Prostate gland (tissue), 2 donors: Measurements from ENCODE around the gene CNIH1.
A peak's percentile ranks its signal among the peaks of the same experiment; 100 is the strongest.

Experiments used
- POLR2A ChIP-seq: fragments of 450-650 bp; IDR thresholded peaks from one replicate; pipeline ENCODE4 v1.6.1; 2016; ENCODE audit warnings: antibody characterized with exemption, mild to moderate bottlenecking
- POLR2AphosphoS5 ChIP-seq: sonication (generic); formaldehyde crosslinking; IDR thresholded peaks from one replicate; pipeline ENCODE4 v1.6.1; 2017; ENCODE audit warnings: antibody characterized with exemption
- TF ChIP-seq, protein P1 (sequence below), 4 experiments: fragments of 200-600 bp in 2 of 4; fragments of 450-650 bp in 2 of 4; sonication (generic) in 2 of 4; IDR thresholded peaks; 1 replicate in 3 of 4; 2 replicates in 1 of 4; pipeline ENCODE4 v1.5.1; 2016 to 2019; ENCODE audit warnings: antibody characterized with exemption in 4 of 4, mild to moderate bottlenecking in 2 of 4, moderate library complexity in 2 of 4

DNA sequence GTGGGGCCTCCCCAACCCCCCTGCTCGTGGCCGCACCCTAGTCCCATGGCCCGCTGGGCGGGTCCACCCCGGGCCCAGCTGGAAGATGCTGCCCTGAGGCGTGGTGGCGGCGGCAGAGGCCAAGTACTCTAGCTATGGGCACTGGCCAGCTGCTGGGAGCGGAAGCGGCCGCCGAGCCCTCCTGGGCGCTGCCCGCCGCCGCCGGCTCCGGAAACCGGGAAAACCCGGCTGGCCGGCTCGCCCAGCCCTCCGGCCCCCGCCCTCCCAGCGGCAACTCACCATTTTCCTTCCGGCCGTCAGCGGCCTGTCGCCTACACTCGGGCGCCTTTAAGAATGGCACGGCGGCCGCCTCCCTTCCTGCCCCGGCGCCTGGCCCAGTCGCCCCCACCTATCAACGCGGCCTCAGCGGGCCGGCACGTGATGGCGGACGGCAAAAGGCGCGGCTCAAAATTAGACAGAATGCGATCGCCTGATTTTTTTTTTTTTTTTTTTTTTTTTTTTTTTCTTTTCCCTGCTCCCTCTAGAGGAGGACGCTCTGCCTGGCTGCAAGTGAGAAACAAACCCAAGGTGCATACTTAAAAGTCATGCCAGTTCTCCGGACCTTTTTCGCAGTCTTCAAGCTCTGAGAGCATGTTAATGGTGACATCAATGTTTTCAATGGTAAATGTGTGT is 47.6 kb upstream of the CNIH1 start, which contains the start of gene GMFB:
- TF ChIP-seq POLR2AphosphoS5 (peak; percentile 85), POLR2A (peak; percentile 67)
- TF ChIP-seq, protein P1, sequence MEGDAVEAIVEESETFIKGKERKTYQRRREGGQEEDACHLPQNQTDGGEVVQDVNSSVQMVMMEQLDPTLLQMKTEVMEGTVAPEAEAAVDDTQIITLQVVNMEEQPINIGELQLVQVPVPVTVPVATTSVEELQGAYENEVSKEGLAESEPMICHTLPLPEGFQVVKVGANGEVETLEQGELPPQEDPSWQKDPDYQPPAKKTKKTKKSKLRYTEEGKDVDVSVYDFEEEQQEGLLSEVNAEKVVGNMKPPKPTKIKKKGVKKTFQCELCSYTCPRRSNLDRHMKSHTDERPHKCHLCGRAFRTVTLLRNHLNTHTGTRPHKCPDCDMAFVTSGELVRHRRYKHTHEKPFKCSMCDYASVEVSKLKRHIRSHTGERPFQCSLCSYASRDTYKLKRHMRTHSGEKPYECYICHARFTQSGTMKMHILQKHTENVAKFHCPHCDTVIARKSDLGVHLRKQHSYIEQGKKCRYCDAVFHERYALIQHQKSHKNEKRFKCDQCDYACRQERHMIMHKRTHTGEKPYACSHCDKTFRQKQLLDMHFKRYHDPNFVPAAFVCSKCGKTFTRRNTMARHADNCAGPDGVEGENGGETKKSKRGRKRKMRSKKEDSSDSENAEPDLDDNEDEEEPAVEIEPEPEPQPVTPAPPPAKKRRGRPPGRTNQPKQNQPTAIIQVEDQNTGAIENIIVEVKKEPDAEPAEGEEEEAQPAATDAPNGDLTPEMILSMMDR (IDR thresholded peaks at IDR 0.05), result peak in 3 of 4 experiments; percentile 25 to 46 (median 38)
